ENCODE results near the gene CBX7. TPM values are rescaled to one million over a fixed set of nuclear protein-coding genes. Genes with fewer than 3 reads are reported as not detected.

CBX7 gene
- total and polyA plus RNA-seq, 2 of the 4 experiments (the other 2 are of a cell fraction): 0.90 to 3.6 TPM

DNA sequence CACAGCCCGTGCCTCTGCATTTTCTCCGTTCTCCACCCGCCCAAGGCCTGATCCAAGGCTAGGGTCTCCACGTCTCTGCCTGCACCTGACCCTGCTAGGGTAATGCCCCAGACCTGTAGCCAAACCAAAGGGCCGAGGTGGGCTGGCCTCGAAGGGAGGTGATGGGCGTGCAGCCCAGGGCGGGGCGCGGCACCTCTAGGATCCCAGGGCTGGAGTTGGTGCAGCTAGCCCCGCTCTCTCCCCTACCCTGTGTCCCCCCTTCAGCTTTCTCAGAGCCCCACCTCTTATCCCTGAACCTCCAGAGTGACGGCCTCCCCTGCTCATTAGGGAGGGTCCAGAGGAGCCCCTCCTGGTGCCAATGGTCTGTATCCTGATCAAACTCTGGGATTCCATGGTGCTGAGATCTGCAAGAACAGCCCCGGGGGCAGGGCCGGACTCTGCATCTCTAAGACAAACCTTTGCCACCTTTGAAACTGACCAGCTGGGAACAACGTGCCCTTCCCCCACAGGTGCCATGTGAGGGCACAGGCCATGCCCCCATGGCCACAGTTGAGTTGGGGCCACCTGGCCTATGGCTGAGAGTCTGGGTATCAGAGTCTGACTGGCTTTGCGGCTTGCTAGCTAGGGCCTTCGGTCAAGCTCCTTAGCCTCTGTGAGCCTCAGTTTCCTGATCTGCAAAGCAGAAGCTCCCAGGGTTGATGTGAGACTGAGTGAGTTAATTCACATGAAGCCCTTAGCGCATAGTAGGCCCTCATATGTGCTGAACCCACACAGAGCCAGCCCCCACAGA is 23.1 kb upstream of the CBX7 start:
- no TSS peak for BruUV-seq (replicated peaks)
- H2BK15ac ChIP-seq (ENCODE audit: low read depth, low read length): peak overlapping the region; percentile 99
- H2BK5ac ChIP-seq (ENCODE audit: low read depth, low read length, poor library complexity, severe bottlenecking): peak overlapping the region; percentile 82
- H3K4me1 ChIP-seq (ENCODE audit: control insufficient read depth, insufficient read depth, low read length): peaks cover 39% of the 10 kb centered on the region
- H3K9ac ChIP-seq (ENCODE audit: low read depth, low read length): peak overlapping the region; percentile 7; the same call in 1 of the 2 replicates
- ATAC-seq (ENCODE audit: low read depth) (peak; percentile 1), DNase-seq (no peak)
- peak overlapping the region; percentile 100 for H2BK20ac ChIP-seq (ENCODE audit: low read depth, low read length)
- peaks cover 0 to 20% of the 10 kb centered on the region in 2 experiments; a peak in 2 of 4 replicates for H3K79me1 ChIP-seq (ENCODE audit: low read depth in 1 of 2, low read length in 2 of 2)
- H3K56ac ChIP-seq (ENCODE audit: extremely low read depth, insufficient read depth, low read length): peak overlapping the region; percentile 93
- H3K14ac ChIP-seq (replicated peaks; ENCODE audit: low read depth, low read length): peak overlapping the region; percentile 96
- H4K91ac ChIP-seq (ENCODE audit: insufficient read depth, low read depth, low read length): peak overlapping the region; percentile 100
- H4K8ac ChIP-seq (ENCODE audit: low read depth in 2 of 2, low read length in 2 of 2): peak overlapping the region; percentile 84 to 98
- H3K4ac ChIP-seq (ENCODE audit: low read depth, low read length): peak overlapping the region; percentile 100
- ChIA-PET CTCF (interaction anchor here (0.9 to 1.5 kb wide), 2 partner anchors 66 to 123 kb away, joined by 3 read pairs; no protein-coding TSS in a partner anchor), POLR2A (ENCODE audit: unreplicated experiment) (no interaction called here)
- WGBS, 2 experiments (ENCODE audit: extremely low coverage in 2 of 2, insufficient read length in 1 of 2): 76% methylated on average over 5 of the region's 18 CpGs; no CpG with 5 or more reads in 1 of the 2 experiments
- peak overlapping the region; percentile 94 for H2AK9ac ChIP-seq (replicated peaks; ENCODE audit: low read depth, low read length, poor library complexity)
- H3K4me2 ChIP-seq (ENCODE audit: low read depth, low read length): peak overlapping the region; percentile 29; the same call in 1 of the 2 replicates
- peak overlapping the region; percentile 100 for H2AK5ac ChIP-seq (ENCODE audit: low read depth, low read length)
- intact Hi-C loops (cut with micrococcal nuclease): loop anchor here (10.0 kb wide), 1 partner anchor 319 kb away; no protein-coding TSS in a partner anchor
- dilution Hi-C loops (cut with HindIII; ENCODE audit: low sequenced_read_pairs, unreplicated experiment): no loop called here
- peak overlapping the region; percentile 97 for H3K23ac ChIP-seq (ENCODE audit: low read depth, low read length)
- H4K5ac ChIP-seq (ENCODE audit: low read depth, low read length): peak overlapping the region; percentile 86
- H3K18ac ChIP-seq (ENCODE audit: low read depth, low read length): peak overlapping the region; percentile 87
- H3K9me1 ChIP-seq (ENCODE audit: insufficient read depth, low read length): peaks cover 35% of the 10 kb centered on the region
- no peaks in the 10 kb centered on the region for H3K9me3 ChIP-seq (ENCODE audit: control insufficient read depth, insufficient read depth, low read length)
- no peaks in the 10 kb centered on the region for H3K27me3 ChIP-seq (ENCODE audit: control insufficient read depth, insufficient read depth, low read length)
- H3K4me3 ChIP-seq (ENCODE audit: insufficient read depth, low read depth, low read length): no peak overlapping the region
- H2BK120ac ChIP-seq (ENCODE audit: low read depth, low read length): peak overlapping the region; percentile 100
- no peaks in the 10 kb centered on the region for H3K36me3 ChIP-seq (ENCODE audit: control insufficient read depth, insufficient read depth, low read length)
- H3K27ac ChIP-seq (ENCODE audit: insufficient read depth, low read length): peak overlapping the region; percentile 91
- peak overlapping the region; percentile 85 for H2AFZ ChIP-seq (replicated peaks; ENCODE audit: low read length, poor library complexity)
- in situ Hi-C loops (cut with MboI; ENCODE audit: low sequenced_read_pairs): no loop called here
- no peaks in the 10 kb centered on the region for H4K20me1 ChIP-seq (ENCODE audit: insufficient read depth, low read length)
- TF ChIP-seq, protein P1, sequence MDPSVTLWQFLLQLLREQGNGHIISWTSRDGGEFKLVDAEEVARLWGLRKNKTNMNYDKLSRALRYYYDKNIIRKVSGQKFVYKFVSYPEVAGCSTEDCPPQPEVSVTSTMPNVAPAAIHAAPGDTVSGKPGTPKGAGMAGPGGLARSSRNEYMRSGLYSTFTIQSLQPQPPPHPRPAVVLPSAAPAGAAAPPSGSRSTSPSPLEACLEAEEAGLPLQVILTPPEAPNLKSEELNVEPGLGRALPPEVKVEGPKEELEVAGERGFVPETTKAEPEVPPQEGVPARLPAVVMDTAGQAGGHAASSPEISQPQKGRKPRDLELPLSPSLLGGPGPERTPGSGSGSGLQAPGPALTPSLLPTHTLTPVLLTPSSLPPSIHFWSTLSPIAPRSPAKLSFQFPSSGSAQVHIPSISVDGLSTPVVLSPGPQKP (IDR thresholded peaks at IDR 0.05; ENCODE audit: borderline replicate concordance, low read depth, low read length): no peak
- TF ChIP-seq, protein P2, sequence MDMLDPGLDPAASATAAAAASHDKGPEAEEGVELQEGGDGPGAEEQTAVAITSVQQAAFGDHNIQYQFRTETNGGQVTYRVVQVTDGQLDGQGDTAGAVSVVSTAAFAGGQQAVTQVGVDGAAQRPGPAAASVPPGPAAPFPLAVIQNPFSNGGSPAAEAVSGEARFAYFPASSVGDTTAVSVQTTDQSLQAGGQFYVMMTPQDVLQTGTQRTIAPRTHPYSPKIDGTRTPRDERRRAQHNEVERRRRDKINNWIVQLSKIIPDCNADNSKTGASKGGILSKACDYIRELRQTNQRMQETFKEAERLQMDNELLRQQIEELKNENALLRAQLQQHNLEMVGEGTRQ (IDR thresholded peaks at IDR 0.05; ENCODE audit: low read depth, low read length): no peak
- TF ChIP-seq NFE2L2 (IDR thresholded peaks at IDR 0.05; ENCODE audit: low read depth, low read length): no peak
- TF ChIP-seq, protein P3, sequence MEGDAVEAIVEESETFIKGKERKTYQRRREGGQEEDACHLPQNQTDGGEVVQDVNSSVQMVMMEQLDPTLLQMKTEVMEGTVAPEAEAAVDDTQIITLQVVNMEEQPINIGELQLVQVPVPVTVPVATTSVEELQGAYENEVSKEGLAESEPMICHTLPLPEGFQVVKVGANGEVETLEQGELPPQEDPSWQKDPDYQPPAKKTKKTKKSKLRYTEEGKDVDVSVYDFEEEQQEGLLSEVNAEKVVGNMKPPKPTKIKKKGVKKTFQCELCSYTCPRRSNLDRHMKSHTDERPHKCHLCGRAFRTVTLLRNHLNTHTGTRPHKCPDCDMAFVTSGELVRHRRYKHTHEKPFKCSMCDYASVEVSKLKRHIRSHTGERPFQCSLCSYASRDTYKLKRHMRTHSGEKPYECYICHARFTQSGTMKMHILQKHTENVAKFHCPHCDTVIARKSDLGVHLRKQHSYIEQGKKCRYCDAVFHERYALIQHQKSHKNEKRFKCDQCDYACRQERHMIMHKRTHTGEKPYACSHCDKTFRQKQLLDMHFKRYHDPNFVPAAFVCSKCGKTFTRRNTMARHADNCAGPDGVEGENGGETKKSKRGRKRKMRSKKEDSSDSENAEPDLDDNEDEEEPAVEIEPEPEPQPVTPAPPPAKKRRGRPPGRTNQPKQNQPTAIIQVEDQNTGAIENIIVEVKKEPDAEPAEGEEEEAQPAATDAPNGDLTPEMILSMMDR (conservative IDR thresholded peaks at IDR 0.05; ENCODE audit: low read depth, low read length): no peak
- TF ChIP-seq POLR2A (IDR thresholded peaks at IDR 0.05; ENCODE audit: low read depth, low read length): no peak
- TF ChIP-seq RCOR1 (IDR thresholded peaks at IDR 0.05; ENCODE audit: insufficient replicate concordance, low read length): no peak
- TF ChIP-seq MAFK (IDR thresholded peaks at IDR 0.05; ENCODE audit: low read depth, low read length): no peak
- no peak for TF ChIP-seq FOS (IDR thresholded peaks at IDR 0.05; ENCODE audit: low read depth, low read length)
- TF ChIP-seq BHLHE40 (IDR thresholded peaks at IDR 0.05; ENCODE audit: low read depth, low read length): no peak
- TF ChIP-seq CHD1 (IDR thresholded peaks at IDR 0.05; ENCODE audit: low read depth, low read length): no peak
- TF ChIP-seq CEBPB (IDR thresholded peaks at IDR 0.05; ENCODE audit: low read depth, low read length): no peak
- no peak for TF ChIP-seq RAD21 (IDR thresholded peaks at IDR 0.05; ENCODE audit: low read length)
- TF ChIP-seq RFX5 (IDR thresholded peaks at IDR 0.05; ENCODE audit: low read depth, low read length): no peak
- no peak for TF ChIP-seq MAZ (IDR thresholded peaks at IDR 0.05; ENCODE audit: borderline replicate concordance, low read depth, low read length)

Data from IMR-90 (cell line).